ENCODE data around the gene AQP7. TPM values are rescaled to one million over a fixed set of nuclear protein-coding genes. Genes with fewer than 3 reads are reported as not detected.
A peak's percentile ranks its signal among the peaks of the same experiment; 100 is the strongest.
"Not testable (repeated sequence)": the region's sequence is repeated elsewhere in the genome, so short reads cannot be mapped to it uniquely, and the experiment has no call there.

AQP7 gene
- total and polyA plus RNA-seq, 11 donors, result 32.1 to 252 (median 113) TPM

GRCh38 chr9:33383396-33383795 is 19.0 kb downstream of the AQP7 start:
- DNase-seq, result peak in 1 of 5 donors; percentile 21
- intact Hi-C loops (cut with DNase I); H3K9me3 ChIP-seq; H3K4me3 ChIP-seq; H3K36me3 ChIP-seq; H3K27ac ChIP-seq; ATAC-seq; H3K27me3 ChIP-seq: not testable (repeated sequence)
- H3K4me1 ChIP-seq, result peaks cover 0 to 34% (median 3%) of the 10 kb centered on the region in 12 donors
- WGBS, 4 donors, result 92 to 97% (median 95%) methylated on average over 11 of the region's 11 CpGs

GRCh38 chr9:33382397-33382796 is 20.0 kb downstream of the AQP7 start:
- WGBS, 4 donors, result 64 to 69% (median 68%) methylated on average over 10 of the region's 10 CpGs
- H3K4me3 ChIP-seq; H3K36me3 ChIP-seq; ATAC-seq; H3K27me3 ChIP-seq; H3K9me3 ChIP-seq; intact Hi-C loops (cut with DNase I); H3K27ac ChIP-seq: not testable (repeated sequence)
- H3K4me1 ChIP-seq, result peaks cover 0 to 27% (median 3%) of the 10 kb centered on the region in 12 donors
- peak in 1 of 5 donors; percentile 13 for DNase-seq

- Histone ChIP-seq H3K36me3 (peaks cover 0 to 9% (median 0%) of the 10 kb centered on the region in 9 donors), H3K9me3 (no peaks in the 10 kb centered on the region), H3K27me3 (no peaks in the 10 kb centered on the region), H3K4me1 (peaks cover 0 to 22% (median 4%) of the 10 kb centered on the region in 12 donors), H3K27ac (peak overlapping the region in 7 of 12 donors; percentile 39 to 73 (median 48)), H3K4me3 (no peak overlapping the region)
- TF ChIP-seq CTCF (IDR thresholded peaks at IDR 0.05) (no peak), POLR2A (IDR thresholded peaks at IDR 0.05) (no peak)
- intact Hi-C loops (cut with DNase I), result no loop called here
- 44 to 55% (median 49%) methylated on average over 11 of the region's 11 CpGs for WGBS, 4 donors
- ATAC-seq, result peak; percentile 62 to 74 (median 69)
- no peak for DNase-seq
Measured at GRCh38 chr9:33381231-33381791, 21.1 kb downstream of the AQP7 start.

- peak; percentile 24 to 34 (median 30) for ATAC-seq
- H3K4me3 ChIP-seq, result no peak overlapping the region
- WGBS, 4 donors, result 76 to 84% (median 79%) methylated on average over 5 of the region's 5 CpGs
- intact Hi-C loops (cut with DNase I), result no loop called here
- H3K27me3 ChIP-seq, result no peaks in the 10 kb centered on the region
- H3K9me3 ChIP-seq, result no peaks in the 10 kb centered on the region
- peak overlapping the region in 7 of 12 donors; percentile 22 to 73 (median 46) for H3K27ac ChIP-seq
- H3K4me1 ChIP-seq, result peaks cover 0 to 29% (median 12%) of the 10 kb centered on the region in 12 donors
- TF ChIP-seq CTCF (IDR thresholded peaks at IDR 0.05) (no peak), POLR2A (IDR thresholded peaks at IDR 0.05) (no peak)
- no peak for DNase-seq
- peaks cover 0 to 5% (median 0%) of the 10 kb centered on the region in 9 donors for H3K36me3 ChIP-seq
Measured at GRCh38 chr9:33380390-33381094, 21.8 kb downstream of the AQP7 start.

- DNase-seq (peak in 3 of 5 donors; percentile 9 to 63 (median 43)), ATAC-seq (peak; percentile 16 to 60 (median 38))
- H3K36me3 ChIP-seq, result peaks cover 0 to 3% (median 0%) of the 10 kb centered on the region in 9 donors
- H3K27me3 ChIP-seq, result no peaks in the 10 kb centered on the region
- WGBS, 4 donors, result 62 to 87% (median 71%) methylated on average over 12 to 14 of the region's 14 CpGs
- peak in 2 of 12 donors; percentile 11 to 20 for TF ChIP-seq CTCF (IDR thresholded peaks at IDR 0.05)
- no peak for TF ChIP-seq POLR2A (IDR thresholded peaks at IDR 0.05)
- intact Hi-C loops (cut with DNase I), result loop anchor here in 4 of 10 donors (5.0 kb wide), 4 partner anchors 37 to 137 kb away; partner anchors contain the start of gene AQP3 (in 1 of the 4)
- H3K4me1 ChIP-seq, result peaks cover 0 to 35% (median 16%) of the 10 kb centered on the region in 12 donors
- no peak overlapping the region for H3K4me3 ChIP-seq
- H3K9me3 ChIP-seq, result no peaks in the 10 kb centered on the region
- H3K27ac ChIP-seq, result peak overlapping the region in 8 of 12 donors; percentile 2 to 71 (median 26)
Measured at GRCh38 chr9:33379666-33380389, 22.5 kb downstream of the AQP7 start.

Data from heart left ventricle (tissue), 16 donors.